T-helper 1 cell treated with Interleukin-12 subunit alpha and Interleukin-12 subunit beta and Interleukin-4 antibody, amounts not matched to agents 30 ng/mL and 1 ng/mL, for 36 hours (primary cell): ENCODE data around the gene CCT8. TPM values are rescaled to one million over a fixed set of nuclear protein-coding genes. Genes with fewer than 3 reads are reported as not detected.
"Not testable (repeated sequence)": the region's sequence is repeated elsewhere in the genome, so short reads cannot be mapped to it uniquely, and the experiment has no call there.

Experiments used
- intact Hi-C: fragments of 100-400 bp; cut with micrococcal nuclease; formaldehyde crosslinking; loops from one replicate; pipeline ENCODE4 v1.15.1; 2024
- total RNA-seq: library from RNA; stranded (reverse); gene quantifications from 2 replicates; pipeline ENCODE4 v1.2.3, GENCODE V29; 2022

CCT8 gene
- total RNA-seq, 1 donor from 2014 or later: 239 TPM

DNA sequence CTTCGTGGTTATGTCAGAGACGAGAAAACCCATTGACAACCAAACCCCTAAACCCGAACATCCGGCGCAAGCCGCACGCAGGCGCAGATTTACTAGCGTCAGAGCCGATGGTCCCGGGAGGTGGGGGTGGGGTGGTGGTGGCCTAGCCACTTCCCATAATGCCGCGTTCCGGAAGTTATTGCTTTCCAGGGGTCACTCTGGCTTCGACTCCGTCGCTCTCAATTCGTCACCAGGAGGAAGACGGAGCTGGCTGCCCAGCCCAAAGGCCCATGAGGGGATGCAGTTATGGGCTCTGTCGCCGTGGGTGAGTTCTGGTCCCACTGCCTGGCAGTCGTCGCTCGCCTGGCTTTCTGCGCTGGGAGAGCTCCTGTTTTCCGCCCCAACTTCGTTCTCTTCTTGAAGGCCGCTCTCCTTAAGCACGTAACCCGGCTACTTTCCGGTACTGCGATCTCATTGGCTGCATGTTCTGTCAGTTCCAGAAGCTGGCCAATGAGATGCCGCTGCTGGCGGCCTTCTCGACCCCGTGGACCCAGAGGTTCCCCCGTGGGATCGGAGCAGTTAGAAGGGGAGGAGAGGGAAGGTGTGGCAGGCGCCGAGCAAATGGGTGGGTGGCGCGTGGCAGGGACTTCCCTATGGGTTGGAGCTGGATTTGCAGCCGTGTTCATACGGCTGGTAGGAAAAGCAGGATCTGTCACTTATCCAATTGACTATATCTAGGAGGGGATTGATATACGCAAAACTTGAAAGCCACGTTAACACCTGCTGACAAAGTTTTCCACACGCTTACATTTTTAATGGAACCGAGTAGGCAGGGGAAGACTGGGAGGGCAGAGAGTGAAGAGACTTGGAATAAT, 48.7 kb downstream of the CCT8 start, which contains the start of gene USP16:
Gene USP16, plus strand, starts transcription at position 195 of the 854 bp plus-strand sequence. CDS start 3,246 bp downstream, outside the sequence.
- intact Hi-C loops: loop anchor here (1.0 to 2.0 kb wide), 6 partner anchors 22 to 275 kb away; partner anchors contain the start of gene CCT8

DNA sequence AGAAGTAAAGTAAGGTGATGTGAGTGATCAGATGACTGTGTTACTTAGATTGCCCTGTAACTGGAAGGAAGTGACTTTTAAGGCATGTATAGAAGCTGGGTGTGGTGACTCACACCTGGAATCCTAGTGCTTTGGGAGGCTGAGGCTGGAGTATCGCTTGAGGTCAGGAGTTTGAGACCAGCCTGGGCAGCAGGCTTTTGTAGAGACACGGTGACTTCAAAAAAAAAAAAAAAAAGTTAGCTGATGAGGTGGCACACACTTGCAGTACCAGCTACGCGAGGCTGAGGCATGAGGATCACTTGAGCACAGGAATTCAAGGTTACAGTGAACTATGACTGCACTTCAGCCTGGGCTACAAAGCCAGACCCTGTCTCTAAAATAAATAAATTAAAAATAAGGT, 51.3 kb downstream of the CCT8 start:
- intact Hi-C loops: no loop called here

DNA sequence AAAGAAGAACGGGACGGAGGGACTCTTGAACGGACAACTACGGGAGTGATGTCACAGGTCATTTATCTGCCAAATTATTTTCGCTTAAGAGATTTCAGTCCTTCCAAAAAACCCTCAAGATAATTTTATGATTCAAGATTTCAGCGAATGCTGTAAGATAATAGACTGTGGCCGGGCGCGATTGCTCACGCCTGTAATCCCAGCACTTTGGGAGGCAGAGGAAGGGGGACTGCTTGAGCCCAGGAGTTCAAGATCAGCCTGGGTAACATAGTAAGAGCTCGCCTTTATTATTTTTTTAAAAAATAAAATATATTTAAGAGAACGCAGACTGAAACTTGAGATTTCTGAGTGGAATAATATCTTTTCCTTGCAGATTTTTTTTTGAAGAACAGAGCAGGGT, 54.9 kb downstream of the CCT8 start:
- intact Hi-C loops: no loop called here

DNA sequence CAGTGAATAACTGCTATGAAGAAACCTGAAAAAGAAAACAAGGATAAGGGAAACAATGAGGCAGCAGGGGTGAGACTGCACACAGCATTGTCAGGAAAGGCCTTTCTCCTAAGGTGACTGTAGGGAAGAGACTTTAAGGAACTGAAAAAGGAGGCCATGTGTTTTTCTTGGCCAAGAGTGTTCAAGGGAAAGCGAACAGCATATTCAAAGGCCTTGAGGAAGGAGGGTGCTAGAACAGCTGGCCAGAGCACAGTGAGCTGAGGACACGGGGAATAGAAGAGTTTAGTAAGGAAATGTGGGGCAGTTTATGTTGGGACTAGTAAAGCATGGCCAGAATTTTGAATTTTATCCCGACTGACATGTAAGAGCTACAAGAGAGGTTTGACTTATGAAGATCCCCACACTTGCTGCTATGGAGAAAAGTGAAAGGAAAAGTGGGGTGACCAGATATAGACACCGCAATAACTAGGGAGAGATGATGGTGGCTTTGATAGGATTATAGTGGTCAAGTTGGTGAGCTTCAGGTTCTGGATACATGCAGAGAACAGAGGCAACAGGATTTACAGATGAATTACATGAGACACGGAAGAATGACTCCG, 55.7 kb downstream of the CCT8 start:
- intact Hi-C loops: no loop called here

DNA sequence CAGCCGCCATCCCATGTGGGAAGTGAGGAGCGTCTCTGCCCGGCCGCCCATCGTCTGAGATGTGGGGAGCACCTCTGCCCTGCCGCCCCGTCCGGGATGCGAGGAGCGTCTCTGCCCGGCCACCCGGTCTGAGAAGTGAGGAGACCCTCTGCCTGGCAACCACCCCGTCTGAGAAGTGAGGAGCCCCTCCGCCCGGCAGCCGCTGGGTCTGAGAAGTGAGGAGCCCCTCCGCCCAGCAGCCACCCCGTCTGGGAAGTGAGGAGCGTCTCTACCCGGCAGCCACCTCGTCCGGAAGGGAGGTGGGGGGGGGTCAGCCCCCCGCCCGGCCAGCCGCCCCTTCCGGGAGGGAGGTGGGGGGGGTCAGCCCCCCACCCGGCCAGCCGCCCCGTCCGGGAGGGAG, 62.2 kb downstream of the CCT8 start:
- intact Hi-C loops: not testable (repeated sequence)

DNA sequence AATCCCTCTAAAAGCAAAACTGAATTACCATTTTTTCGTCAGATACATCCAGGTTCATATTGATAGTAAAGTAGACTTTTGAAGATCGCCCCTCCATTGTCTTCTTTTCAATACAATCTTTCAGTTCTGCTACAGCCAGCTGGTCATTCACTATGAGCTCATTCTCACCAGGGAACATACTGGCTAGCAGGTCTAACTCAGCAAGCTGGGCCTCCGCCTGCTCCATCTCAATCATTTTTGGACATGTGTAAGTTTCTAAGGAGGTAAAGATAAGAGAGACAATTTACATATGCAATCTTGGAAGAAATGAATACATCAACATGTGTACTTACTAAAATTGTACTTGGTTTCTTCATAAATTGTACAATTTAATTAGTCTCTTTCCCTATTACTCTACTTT, 65.1 kb downstream of the CCT8 start:
- intact Hi-C loops: no loop called here

DNA sequence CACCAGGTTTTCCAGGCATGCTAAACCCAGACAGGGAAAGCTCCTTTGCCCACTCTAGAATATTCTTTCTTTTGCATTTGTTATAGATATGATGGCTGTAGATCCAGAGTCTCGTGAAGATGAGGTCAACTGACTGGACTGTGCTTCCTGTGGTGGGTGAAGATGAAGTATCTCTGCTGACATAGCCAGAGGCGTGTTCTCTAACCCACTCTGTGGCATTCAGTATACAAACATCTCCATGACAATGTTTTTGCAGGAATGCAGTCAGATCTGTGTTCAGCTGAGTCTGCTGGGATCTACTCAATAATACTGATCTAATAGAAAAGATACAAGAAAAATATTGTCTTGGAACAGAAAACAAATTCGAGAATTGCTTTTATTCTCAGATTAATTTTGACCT, 65.6 kb downstream of the CCT8 start:
- intact Hi-C loops: no loop called here

DNA sequence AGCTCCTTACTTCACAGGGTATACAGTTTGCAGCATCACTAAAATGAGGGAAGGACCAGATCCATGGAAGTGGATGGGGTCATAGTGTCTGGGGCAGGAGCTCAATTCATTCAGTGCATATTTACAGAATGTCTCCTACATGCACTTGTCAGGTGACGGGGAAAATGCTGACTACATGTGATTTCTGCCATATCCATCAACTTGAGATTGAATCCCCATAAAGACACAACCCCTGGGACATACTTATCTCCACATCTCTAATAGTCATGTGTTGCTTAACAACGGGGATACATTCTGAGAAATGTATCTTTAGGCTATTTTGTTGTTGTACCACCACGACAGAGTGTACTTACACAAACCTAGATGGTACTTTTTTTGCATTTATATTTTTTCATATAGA, 66.3 kb downstream of the CCT8 start:
- intact Hi-C loops: no loop called here

Other genes with a start within 250 kb of the CCT8 start
- 28.1 and 29.2 TPM in 2 replicates for gene LTN1, start 80.8 kb downstream of the CCT8 start, total RNA-seq
- 6.8 and 8.1 TPM in 2 replicates for gene RWDD2B, start 54.3 kb downstream of the CCT8 start, total RNA-seq
- 41.9 and 45.0 TPM in 2 replicates for gene USP16, start 49.0 kb downstream of the CCT8 start, total RNA-seq
- 5.1 and 5.7 TPM in 2 replicates for gene MAP3K7CL, start 57.0 kb upstream of the CCT8 start, total RNA-seq
- gene BACH1, start 225.3 kb upstream of the CCT8 start, total RNA-seq: 26.4 and 27.2 TPM in 2 replicates